ENCODE measurements around the gene DNAJA1.

DNA sequence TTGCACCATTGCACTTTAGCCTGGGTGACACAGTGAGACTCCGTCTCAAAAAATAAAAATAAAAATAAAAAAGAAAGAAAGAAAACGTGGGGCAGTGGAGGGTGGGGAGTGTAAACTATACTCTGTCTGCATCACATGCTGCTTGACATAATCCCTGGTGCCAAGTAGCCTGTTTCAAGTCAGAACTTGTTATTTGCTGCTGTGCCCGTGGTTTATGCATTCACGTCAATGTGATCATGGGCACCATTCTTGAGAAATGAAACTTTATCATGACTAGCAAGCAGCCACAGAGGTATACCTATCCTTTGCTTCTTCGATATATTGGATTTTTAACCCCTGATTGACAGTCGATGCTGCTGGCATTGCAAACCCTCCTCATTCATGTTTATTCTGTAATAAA, 55.5 kb downstream of the DNAJA1 start:
- no peak for TF ChIP-seq EZH2phosphoT487 (IDR thresholded peaks at IDR 0.05; ENCODE audit: insufficient read depth, low read depth)
- no peak for TF ChIP-seq EZH2 (IDR thresholded peaks at IDR 0.05; ENCODE audit: insufficient read depth, poor library complexity, severe bottlenecking)
